ENCODE measurements around the gene RNU6-1.

DNA sequence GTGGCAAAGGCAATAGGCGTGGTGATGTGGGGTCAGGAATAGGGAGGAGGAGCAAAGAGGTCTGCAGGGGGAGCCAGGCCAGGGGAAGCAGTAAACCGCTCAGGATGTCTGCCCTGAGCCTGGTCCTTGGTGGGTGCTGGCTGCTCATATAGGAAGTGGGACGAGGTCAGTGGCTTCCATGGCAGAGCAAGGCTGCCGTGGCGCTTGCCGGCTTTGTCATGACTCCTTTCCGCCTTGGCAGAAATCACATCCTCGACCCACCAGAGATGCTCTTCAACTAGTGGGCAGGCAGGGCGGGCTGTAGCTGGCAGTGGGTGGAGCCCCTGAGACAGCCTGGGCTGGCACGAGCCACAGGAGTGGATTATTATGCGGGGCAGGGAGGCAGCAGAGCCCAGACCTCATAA lies 27.6 kb downstream of the RNU6-1 start:
- TF ChIP-seq CTCF (conservative IDR thresholded peaks at IDR 0.05; ENCODE audit: low read depth, low read length): no peak
- no peak for TF ChIP-seq EZH2 (IDR thresholded peaks at IDR 0.05; ENCODE audit: borderline replicate concordance, low read depth, low read length, poor library complexity, severe bottlenecking)

All from A673 (cell line).